ENCODE measurements around the gene C15orf61.

The C15orf61 gene

GRCh38 chr15:67551207-67551743 is 30.3 kb downstream of the C15orf61 start:
- no peak for DNase-seq

DNA sequence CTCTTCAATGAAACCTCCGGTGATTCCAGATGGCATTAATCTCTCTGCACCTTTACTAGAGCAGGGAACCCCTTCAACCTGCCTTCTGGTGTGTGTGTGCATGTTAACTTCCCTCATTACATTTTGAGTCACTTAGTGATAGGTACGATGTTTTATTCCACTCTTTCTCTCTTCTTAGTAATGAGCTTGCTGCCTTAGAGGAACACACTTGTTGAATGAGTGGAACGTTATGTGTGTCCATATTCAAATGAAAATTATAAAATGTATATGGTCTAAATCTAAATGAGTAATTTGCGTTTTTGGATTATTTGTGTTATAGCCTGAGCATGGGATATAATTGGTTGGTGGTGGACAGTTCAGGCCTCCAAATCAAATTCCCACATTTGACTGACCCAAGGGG is 33.6 kb downstream of the C15orf61 start:
- DNase-seq: no peak

DNA sequence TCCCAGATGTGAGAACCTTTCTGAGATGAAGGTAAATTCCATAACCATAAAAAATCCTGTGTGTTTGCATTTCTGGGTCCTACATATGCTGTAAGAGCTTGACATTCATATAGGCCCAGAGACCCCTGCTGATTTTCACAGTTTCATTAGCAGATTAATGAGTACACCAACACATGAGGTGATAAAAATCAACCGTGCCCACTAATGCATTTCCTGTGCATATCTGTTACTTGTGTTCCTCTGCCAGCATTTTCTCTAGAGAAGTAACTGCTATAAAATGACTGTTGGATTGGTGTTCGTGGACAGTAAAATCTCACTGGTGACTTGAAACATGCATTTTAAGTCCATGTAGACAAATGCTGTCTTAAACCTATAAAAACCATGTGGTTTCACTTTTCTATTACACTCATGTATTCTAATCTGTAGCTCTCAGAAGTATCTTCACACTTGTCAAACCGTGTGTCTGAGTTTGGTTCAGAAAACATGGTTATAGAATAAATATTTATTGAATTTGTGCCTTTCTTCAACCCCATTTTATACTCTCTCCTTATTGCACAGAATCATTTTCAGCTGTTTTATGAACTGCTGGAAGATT is 36.1 kb downstream of the C15orf61 start:
- DNase-seq: no peak

DNA sequence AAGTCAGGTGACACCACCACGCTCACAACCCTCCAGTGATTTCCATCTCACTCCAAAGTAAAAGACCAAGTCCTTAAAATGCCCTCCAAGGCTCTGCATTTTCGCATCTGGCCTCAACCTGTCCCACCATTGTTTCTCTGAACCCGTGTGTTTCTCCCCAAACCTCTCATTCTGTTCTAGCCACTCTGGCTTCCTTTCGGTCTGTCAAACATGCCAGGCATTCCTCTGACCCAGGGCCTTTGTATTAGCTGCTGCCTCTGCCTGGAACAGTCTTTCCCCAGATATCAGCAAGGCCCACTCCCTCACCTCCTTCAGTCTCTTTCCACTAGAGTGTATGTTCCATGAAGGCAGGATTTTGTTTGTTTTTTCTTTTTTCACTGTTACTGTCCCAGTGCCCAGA is 37.6 kb downstream of the C15orf61 start:
- no peak for DNase-seq

DNA sequence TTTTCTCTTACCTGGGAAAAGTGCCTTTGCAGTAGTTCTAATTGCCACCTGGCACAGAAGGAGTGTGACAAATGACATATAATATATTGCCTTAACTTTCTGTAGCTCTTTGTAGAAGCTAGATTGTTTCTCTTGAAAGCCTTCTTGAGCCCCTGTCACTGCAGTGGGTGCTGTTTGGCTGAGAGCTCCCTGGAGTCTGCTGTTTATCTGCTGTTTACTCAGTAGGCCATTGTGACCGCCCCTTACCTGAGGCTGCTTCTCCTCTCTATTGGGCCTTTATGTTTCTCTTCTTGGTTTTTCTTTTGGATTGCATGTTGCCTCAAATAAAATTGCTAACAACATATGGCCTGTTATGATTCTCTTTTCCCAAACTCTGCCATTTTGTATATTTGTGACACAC is 38.2 kb downstream of the C15orf61 start:
- DNase-seq: no peak

DNA sequence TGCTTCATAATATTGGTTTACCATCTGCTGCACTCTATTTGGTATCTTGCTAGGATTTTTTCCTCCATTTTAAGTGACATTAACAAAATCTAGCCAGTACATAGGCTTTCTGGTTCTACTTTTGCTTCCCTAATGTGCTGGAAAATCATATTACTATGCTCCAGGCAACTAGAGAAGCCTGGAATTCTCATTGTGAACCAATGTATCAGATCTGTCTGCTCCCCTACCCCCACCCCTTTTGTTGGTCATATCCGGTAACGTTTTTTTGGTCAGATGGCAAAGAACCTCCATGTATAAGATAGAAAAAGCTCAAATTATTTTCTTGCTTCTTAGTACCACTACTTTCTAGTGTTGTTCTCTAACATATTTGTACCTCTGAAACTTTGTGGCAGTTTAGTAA is 38.6 kb downstream of the C15orf61 start:
- no peak for DNase-seq

- no peak for DNase-seq
Observed at GRCh38 chr15:67560320-67560719, 39.4 kb downstream of the C15orf61 start.

GRCh38 chr15:67563092-67563491 is 42.2 kb downstream of the C15orf61 start:
- no peak for DNase-seq

DNA sequence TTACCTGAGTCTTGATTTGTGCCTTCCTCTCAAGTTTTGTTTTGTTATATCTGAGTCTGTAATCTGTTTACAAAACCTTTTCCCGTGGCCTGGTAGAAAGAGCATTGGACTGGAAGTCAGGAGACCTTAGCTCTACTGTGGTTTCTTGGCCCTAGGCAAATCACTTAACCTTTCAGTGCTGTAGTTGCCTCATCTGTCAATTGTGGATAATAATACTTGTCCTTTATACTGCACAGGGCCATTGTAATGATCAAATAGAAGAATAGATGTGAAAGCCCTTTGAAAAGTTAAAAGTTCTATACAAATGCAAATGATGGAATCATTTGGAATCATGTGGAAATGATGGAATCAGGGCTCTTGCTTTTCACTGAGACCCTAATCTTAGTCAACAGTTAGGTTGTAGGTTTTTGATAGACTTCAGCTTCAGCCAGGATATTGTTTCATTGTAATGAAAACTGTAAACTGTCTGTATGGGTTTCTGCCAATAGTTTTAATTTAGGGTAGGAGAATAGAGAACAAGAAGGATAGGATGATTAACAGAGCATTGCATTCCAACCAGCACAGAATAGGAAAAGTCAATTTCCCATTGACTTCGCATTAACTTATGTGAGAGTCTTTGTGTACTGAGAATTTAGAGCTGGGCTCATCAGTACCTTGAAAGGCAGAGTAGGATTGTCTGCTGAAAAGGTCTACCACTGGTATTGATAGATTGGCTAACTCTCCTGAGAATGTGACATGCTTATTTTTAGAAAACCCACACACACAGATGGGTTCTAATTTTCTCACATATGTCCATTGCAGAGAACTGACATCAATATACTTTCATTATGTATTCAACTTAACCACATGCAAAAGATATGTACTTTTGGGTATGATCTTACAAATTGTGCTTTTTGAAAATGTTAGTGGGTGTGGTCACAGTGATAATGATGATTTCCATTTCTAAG is 43.4 kb downstream of the C15orf61 start:
- DNase-seq: no peak

DNA sequence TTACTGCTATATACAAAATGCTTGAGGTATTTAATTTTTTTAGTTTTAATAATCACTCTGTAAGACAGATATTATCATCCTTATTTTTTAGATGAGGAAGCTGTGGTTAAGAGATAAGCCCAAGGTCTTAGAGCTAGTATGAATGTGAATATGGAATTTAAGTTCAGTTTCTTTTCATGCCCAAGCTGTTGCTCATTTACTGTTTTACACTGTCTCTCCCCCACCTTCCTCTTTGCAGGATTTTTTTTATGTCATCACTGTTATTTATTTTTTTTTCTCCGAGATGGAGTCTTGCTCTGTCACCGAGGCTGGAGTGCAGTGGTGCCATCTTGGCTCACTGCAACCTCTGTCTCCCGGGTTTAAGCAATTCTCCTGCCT is 44.0 kb downstream of the C15orf61 start:
- DNase-seq: no peak

GRCh38 chr15:67569668-67570067 is 48.7 kb downstream of the C15orf61 start:
- no peak for DNase-seq

DNA sequence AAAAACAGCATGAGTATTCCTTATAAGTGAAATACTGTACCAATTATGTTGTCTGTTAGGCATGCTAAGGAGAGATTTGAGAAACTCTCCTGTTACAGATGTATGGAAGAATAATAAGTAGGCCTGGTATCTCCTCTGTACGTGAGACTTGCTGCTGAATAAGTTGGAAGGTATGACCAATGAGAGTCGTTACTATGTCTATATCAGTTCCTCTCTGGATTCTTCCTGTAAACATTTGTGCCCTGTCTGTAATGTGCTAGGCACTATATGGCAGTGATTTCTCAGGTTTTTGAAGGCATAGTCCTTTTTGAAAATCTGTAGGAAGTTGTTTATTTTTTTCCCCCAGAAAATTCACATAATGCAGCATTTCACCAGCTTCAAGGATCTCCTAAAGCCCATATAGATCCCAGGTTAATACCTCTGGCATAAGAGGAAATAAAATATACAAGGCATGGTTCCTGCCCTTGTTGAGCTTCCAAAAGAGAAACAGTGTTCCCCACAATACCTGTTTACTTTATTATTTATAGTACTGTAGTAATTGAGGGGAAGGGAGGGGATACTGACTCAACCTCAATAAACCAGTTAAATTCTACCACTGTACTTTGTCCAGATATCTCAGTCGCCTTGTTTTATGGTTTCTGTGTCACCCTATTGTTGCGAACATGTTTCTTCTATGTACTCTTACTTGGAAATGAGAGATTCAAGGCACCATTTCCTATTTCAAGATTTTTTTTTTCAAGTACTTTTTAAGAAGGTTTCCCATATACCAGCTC is 50.1 kb downstream of the C15orf61 start:
- DNase-seq: no peak

DNA sequence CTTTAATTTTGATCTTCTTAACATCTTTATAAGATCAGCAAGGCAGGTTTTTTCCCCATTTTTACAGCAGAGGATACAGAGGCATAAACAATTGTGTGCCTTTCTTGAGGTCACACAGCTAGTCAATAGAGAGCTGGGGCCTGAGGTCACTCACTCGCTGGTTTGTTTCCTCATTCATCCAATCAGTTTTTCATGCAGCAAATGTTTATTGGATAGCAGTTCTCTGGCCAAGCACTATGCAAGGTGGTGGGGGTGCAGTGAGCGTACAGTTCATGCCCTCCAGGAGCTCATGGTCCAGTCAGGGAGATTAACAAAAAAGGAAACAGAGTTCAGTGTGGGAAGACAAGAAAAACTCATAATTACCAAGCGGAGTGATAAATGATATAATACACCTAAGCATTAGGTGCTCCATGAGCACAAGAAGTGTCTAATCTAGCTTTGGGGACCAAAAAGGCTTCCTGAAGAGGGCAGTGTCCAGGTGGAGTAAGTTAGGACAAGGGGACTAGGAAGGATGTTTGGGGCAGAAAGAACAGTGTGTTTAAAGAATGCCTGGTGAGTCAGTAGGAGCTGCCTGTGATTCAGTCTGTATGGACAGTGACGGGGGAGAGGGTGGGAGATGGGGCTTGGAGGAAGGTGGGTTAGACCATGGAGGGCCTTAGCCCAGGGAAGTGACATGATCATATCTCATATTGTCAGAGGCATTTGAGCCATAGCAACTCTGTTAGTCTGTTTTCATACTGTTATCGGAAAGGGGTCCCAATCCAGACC is 50.9 kb downstream of the C15orf61 start:
- DNase-seq: no peak

- DNase-seq: no peak
Observed at GRCh38 chr15:67573194-67573593, 52.3 kb downstream of the C15orf61 start.

GRCh38 chr15:67575039-67575502 is 54.1 kb downstream of the C15orf61 start:
- DNase-seq: no peak

DNA sequence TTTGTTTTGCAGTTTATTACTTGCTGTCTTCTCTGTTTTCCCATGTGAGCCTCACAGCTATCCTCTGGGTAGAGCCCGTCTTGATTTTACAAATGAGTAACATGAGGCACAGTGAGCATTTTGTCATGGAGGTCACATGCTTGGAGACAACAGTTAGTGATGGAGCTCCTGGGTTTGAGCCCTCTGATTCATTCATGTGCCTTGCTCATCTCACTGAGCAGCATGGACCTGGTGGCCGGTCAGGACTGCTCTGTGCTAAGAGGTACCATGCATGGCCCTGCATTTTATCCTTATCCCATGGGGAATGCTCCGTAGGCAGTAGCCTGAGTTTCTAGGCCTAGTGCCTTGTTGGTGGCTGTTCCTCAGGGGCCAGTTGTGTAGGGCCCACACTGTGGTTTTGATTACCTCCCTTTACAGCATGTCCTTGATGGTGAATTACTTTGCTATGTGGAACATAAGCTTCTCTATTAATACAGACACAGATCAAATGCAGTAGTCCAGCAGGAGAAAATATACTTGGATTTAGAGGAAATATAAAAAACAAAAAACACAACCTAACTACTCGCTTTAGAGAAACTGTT is 57.2 kb downstream of the C15orf61 start:
- DNase-seq: no peak

GRCh38 chr15:67579164-67579563 is 58.2 kb downstream of the C15orf61 start:
- no peak for DNase-seq
